ENCODE results near the gene GNG3.
"Not testable (repeated sequence)": the region's sequence is repeated elsewhere in the genome, so short reads cannot be mapped to it uniquely, and the experiment has no call there.

Gene GNG3

DNA sequence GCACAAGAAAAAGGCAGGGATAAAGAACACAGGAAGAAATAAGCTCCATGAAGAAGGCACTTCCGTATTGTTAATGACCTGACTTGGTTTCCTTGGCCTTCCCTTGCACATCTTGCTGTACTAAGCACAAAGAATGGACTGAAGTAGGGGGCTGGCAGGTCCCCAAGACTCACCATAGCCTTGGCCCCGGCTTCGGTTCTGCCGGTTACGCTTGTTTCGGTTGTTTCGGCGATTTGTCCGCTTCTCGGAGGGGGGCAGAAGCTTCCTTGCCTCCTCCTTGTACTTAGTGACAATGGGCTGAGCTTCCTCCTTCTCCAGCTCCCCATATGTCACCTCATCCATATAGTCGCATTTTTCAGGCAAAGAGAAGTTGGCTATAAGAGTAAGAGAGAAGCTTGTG lies 9.3 kb downstream of the GNG3 start:
- no peak for DNase-seq (ENCODE audit: low read depth)

DNA sequence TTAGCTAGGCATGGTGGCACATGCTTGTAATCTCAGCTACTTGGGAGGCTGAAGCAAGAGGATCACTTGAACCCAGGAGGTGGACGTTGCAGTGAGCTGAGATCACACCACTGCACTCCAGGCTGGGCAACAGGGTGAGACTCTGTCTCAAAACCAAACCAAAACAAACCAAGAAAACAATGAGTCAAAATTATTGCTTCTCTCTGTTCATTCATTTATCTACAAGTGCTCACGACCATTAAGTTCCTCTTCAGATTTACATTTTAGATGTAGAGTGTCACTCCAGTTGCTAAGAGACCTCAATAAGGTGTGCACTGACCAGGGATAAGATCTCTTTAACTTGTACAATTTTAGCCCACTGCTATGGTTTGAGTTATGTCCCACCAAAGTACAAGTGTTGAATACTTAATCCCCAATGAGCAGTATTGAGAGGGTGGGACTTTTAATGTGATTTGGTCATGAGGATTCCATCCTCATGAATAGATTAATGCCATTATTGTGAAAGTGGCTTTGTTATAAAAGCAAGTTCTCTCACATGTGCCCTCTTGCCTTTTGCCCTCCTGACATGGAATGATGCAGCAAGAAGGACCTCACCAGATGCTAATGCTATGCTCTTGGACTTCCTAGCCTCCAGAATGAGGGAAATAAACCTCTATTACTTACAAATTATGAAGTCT lies 12.0 kb downstream of the GNG3 start:
- DNase-seq (ENCODE audit: low read depth): no peak

DNA sequence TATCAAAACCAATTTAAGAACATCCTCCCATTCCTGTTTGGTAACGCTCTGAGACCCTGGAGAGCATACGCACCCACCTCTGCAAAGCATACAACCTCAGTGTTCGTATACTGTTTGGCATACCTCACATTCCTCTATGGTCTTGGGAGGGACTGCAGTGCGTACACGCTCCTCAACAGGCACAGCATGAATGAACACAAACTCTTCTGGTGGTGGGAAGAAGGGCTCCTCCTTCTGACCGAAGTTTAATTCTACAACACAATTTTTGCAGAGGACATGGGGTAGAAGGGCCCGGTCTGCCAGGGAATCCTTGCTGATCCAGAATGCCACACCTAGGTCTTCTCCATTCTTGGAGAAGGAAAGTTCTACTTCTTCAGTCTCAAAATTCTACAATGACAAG lies 14.5 kb downstream of the GNG3 start:
- DNase-seq (ENCODE audit: low read depth): no peak

DNA sequence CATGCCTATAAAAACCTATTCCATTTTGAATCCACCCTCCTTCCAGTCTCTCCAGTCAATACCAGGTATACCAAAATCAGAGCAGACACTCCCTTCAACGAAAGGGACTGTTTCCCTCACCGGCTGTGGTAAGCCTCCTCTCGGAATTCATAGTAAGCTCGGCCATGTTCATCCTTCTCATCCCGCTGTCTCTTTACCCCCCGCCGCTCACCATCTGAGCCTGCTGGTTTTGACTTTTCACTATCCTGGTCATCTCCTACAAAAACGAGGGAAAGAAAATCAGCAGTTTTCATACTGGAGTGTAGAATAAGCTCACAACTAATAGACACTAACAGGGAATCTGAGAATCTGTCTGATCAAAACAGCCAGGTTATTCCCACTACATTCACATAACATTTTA lies 16.7 kb downstream of the GNG3 start:
- no peak for DNase-seq (ENCODE audit: low read depth)

GRCh38 chr11:62725646-62726045 lies 18.2 kb downstream of the GNG3 start:
- no peak for DNase-seq (ENCODE audit: low read depth)

DNA sequence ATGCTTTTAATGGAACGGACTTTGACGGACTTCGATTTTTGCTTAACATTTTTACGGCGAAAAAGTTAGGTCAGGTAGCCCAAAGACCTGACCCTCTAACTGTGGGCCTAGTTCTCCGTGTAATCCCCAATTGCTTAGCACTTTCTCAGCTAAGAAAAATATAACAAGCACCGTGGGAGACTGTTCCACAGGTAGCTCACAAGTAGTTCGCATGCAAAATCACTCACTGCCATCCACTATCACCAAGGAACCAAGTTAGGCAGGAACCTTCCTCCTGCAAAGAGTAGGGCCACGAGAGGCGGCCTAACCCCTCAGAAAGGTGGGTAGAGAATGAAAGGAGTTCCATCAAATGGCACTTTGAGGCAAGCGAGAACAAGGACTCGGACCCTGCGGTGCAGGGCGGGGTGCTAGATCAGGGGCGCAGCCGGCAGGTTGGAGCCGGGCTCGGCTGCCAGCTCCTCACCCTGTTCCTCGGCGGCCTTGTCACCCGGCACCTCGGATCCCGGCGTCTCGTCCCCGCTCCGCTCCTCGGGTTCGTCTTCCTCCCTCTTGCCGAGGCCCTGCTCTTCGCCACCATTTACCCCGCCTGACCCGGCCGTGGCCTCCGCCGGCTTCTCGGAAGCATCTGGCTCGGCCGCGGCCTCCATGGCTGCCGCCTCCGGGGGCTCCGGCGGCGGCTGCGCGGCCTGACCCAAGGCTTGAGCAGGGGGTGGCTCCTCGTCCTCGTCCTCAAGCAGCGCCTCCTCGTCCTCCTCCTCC lies 18.9 kb downstream of the GNG3 start:
- no peak for DNase-seq (ENCODE audit: low read depth)

- no peak for DNase-seq (ENCODE audit: low read depth)
These were observed 19.4 kb downstream of the GNG3 start for GRCh38 chr11:62726915-62727164.

GRCh38 chr11:62727165-62727871 lies 19.8 kb downstream of the GNG3 start, which contains the start of gene HNRNPUL2:
Gene HNRNPUL2, minus strand, starts transcription at chr11:62727457. Its CDS starts 301 bp downstream, at chr11:62727156.
- DNase-seq (ENCODE audit: low read depth): peak; percentile 98

DNA sequence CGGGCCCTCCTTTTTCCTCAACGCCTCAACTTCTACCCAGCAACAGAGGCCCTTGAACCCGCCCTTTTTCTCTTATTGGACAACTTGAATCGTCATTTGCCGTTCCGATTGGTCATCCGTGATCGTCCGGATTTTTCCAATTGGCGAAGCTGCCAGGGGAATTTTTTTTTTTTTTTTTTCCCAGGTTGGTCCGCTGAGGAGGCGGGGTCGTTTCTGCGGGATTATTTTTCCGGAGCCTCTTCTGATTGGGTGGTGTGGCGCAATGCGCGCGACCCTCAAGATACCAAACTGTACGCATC lies 20.3 kb downstream of the GNG3 start:
- peak; percentile 63 for DNase-seq (ENCODE audit: low read depth)

DNA sequence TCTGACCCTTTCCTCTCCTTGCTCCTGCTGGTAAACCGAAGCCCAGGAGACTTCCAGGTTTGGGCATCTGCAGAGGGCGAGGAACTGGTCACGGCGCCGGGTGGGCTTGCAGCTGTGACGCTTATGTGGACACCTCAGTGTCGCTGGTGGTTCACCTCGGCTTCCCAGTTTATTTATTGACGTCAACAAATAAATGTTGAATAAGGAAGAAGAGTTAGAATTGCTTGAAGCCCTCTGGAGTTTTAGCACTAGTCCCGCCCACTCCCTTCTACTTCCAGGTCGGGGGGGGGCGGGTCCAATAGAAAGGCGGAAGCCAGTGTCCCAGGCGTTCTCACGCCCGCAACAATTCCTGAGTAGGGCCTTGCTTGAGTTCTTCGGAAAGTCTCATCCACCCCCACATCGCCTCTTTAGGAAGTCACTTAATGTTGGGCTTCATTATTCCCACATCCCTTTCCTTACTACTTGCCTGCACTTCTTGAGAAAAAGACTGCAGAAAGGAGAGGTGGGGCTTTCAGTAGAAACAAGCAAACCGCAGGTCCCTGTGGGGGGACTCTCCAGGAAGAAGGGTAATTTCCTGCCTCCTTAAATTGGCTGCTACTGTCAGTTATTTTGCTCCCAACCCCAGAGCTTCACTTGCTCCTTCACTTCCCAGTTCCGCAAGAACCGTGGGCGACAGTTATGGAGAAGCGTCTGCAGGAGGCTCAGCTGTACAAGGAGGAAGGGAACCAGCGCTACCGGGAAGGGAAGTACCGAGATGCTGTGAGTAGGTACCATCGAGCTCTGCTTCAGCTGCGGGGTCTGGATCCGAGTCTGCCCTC lies 20.9 kb downstream of the GNG3 start, which contains the start of gene TTC9C:
TSS of gene TTC9C (plus strand) at position 316 of the 818 bp plus-strand sequence. CDS start at position 679, 363 bp downstream.
- peak; percentile 67 for DNase-seq (ENCODE audit: low read depth)

- not testable (repeated sequence) for DNase-seq (ENCODE audit: low read depth)
These were observed 22.6 kb downstream of the GNG3 start for GRCh38 chr11:62730076-62730475.

- no peak for DNase-seq (ENCODE audit: low read depth)
These were observed 25.4 kb downstream of the GNG3 start for GRCh38 chr11:62732830-62733229.

DNA sequence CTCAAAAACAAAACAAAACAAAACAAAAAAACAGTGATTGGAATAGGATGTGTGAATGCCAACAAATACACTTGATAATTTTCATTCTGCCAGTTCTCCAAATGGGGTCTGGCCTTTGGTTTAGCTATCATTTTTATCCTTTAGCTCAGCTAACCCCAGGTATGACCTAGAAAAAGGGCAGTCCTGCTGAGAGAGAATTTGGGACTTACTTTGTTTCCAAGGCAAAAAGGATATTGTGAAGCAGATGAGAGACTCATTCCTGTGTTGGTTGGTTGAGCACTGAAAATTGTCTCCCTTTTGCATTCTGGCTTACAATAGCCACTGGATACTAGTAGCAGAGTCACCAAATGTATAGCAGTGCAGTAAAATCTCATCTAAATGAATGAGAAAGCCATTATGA lies 29.7 kb downstream of the GNG3 start:
- DNase-seq (ENCODE audit: low read depth): no peak

DNA sequence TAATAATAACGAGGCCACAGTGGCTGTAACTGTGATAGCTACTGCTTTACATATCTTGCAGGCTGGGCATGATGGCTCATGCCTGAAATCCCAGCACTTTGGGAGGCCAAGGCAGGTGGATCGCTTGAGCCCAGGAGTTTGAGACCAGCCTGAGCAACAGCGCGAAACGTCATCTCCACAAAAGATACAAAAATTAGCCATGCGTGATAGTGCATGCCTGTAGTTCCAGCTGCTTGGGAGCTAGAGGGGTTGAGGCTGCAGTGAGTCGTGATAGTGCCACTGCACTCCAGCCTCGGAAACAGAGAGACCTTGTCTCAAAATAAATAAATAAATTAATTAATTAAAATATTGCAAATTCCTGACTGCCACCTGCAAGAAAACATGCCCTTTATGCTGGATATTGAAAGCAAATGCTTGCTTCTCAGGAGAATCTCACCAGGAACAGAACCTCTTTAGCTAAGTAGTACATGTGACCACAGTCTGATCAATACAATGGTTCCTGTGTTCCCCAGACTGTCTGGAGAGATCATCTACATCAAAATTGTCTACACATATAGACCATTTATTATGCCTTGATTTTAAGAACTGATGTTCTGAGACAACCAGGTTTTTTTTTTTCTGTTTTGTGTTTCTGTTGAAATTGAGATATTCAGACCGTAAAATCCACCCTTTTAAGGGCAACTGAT lies 40.1 kb downstream of the GNG3 start:
- DNase-seq (ENCODE audit: low read depth): no peak

DNA sequence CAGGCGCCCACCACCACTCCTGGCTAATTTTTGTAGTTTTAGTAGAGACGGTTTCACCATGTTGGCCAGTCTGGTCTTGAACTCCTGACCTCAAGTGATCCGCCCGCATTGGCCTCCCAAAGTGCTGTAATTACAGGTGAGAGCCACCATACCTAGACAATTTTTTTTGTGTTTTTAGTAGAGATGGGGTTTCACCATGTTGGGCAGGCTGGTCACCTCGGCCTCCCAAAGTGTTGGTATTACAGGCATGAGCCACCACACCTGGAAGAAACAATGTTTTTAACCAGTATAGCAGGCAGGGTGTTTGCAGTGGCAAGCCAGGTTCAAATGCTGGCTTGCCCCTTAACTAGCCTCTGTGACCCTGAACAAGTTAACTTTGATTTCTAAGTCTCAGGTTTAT lies 42.5 kb downstream of the GNG3 start:
- DNase-seq (ENCODE audit: low read depth): not testable (repeated sequence)

DNA sequence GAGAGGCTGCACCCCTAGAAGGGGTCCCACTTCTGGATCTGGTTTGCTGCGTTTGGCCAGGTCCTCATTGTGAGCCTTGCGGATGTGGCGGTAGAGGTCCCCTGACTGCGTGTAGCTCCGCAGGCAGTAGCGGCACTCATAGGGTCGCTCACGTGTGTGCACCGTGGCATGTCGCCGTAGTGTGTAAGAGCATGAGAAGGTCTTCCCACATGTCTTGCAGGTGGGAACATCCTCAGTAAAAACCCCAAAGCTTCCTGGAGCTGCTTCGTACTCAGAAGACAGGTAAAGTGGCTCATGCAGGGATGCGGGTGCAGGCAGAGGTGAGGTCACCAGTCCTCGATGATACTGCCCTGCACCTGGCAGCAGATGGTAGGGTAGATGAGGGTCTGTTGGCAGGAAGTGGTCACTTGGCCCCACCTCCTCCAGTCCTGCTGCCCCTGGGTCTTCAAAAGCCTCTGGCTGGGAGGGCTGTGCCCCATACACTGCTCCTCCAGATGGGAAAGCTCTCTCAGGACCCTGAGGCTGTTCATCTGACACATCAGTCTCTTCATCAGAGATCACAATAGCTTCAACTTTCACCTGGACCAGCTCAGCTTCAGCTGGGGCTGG lies 44.8 kb downstream of the GNG3 start:
- no peak for DNase-seq (ENCODE audit: low read depth)

DNA sequence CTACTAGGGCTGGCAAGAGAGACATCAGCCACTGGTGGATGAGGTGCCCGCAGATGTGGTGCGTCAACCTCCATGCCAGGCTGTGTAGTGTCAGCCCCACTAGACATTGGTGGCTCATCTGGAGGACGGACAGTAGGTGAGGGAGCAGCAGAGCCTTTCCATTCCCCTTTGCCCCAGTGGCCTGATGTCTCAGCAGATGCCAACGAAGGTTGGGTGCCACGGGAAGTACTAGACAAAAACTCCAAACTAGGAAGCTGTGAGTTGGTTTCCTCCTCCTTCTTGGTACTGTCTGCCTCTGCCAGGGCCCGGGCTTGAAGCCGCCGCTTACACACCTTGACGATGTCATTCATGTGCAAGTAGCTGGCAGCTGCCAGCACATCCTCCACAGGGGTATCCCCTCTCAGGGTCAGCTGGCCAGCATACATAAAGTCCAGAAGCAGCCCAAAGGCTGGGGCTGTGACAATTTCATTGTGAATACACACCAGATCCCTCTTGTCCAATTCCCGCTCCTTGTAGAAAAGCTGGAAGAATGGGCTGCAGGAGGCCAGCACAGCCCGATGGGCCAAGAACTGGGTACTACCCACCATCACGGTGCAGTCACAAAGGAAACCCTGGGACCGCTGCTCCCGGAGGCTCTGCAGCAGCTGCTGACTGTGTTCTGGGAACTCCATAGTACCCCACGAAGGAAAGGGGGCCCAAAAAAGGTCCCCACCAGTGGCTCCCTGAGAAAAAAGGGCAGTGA lies 45.7 kb downstream of the GNG3 start:
- no peak for DNase-seq (ENCODE audit: low read depth)

GRCh38 chr11:62753736-62754603 lies 46.5 kb downstream of the GNG3 start, which contains the start of gene ZBTB3:
Gene ZBTB3, minus strand, starts transcription at chr11:62754160. Its CDS starts 496 bp downstream, at chr11:62753664.
- peak; percentile 90 for DNase-seq (ENCODE audit: low read depth)

DNA sequence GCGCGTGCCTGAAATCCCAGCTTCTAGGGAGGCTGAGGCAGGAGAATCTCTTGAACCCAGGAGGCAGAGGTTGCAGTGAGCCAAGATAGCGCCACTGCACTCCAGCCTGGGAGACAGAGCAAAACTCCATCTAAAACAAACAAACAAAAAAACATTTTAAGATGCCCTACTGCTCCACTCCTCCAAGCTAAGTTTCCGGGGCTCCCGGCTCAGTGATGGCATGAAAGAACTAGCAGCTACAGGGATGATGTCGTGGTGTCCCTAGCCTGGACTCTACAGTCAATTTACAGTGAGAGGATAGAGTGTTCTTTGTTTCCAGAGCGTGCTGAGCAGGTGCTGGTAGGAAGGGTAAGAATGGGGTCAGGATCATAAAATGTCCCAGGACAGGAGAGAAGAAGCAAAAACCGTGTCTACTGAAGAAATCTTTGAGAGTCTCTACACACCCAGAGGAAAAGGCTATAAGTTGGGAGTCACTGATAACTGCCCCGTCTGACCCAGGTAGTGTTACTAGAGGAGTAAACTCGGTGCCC lies 47.7 kb downstream of the GNG3 start:
- DNase-seq (ENCODE audit: low read depth): no peak
